Measurements from ENCODE around the gene CLNK. TPM values are rescaled to one million over a fixed set of nuclear protein-coding genes. Genes with fewer than 3 reads are reported as not detected.

The CLNK gene
- total RNA-seq, 1 experiment from 2014 or later: not detected

DNA sequence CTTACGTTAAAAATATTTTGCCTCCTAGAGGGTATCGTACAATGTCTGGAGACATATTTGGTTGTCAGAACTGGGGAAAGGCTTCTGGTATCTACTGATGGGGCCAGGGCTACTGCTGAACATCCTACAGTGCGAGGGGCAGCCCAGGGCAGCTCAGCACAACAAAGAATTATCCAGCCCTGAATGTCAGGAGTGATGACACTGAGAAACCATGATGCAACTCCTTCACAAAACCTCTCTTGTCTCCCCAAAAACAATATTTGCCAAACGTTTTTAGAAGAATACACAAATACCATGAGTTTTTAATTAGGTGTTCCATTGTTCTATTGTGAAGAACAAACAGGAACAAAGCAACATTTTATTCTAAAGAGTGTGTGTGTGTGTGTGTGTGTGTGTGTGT is 43.4 kb upstream of the CLNK start:
- Mint-ChIP-seq H3K4me3 (no peak overlapping the region), H3K9me3 (no peaks in the 10 kb centered on the region), H3K27ac (no peak overlapping the region), H3K36me3 (ENCODE audit: insufficient read depth in 1 of 3, low read depth in 3 of 3) (no peaks in the 10 kb centered on the region), H3K4me1 (peaks cover 14 to 16% of the 10 kb centered on the region in 2 experiments), H3K27me3 (ENCODE audit: low read depth) (no peaks in the 10 kb centered on the region)
- Histone ChIP-seq H2BK20ac (ENCODE audit: low read depth, low read length, poor library complexity, severe bottlenecking) (no peak overlapping the region), H3K23me2 (ENCODE audit: insufficient read length, low read depth, low read length, poor library complexity, severe bottlenecking) (no peaks in the 10 kb centered on the region), H4K20me1 (ENCODE audit: control insufficient read depth, insufficient read depth, insufficient read length) (no peaks in the 10 kb centered on the region), H2AK5ac (ENCODE audit: insufficient read length, low read length) (no peak overlapping the region), H3K56ac (ENCODE audit: insufficient read length, low read depth, low read length) (no peak overlapping the region), H3K4me1 (ENCODE audit: insufficient read depth, low read length) (no peaks in the 10 kb centered on the region), H3T11ph (ENCODE audit: low read length) (no peak overlapping the region), H3K27me3 (ENCODE audit: insufficient read depth, low read length) (no peaks in the 10 kb centered on the region), H3K27ac (ENCODE audit: insufficient read length, low read depth, low read length) (no peak overlapping the region), H3K18ac (ENCODE audit: insufficient read length, low read depth, low read length) (no peak overlapping the region), H2BK120ac (ENCODE audit: low read depth, low read length, poor library complexity, severe bottlenecking) (no peak overlapping the region), H3K79me2 (ENCODE audit: insufficient read depth, low read length) (no peaks in the 10 kb centered on the region), H2BK15ac (ENCODE audit: low read depth, low read length) (no peak overlapping the region), H2BK5ac (ENCODE audit: insufficient read length, low read length) (no peak overlapping the region), H3K4ac (ENCODE audit: low read depth, low read length) (no peak overlapping the region), H3K23ac (ENCODE audit: insufficient read length, low read depth, low read length) (no peak overlapping the region), H2AFZ (ENCODE audit: low read length) (no peak overlapping the region), H4K8ac (replicated peaks; ENCODE audit: insufficient read length, low read depth, low read length) (no peak overlapping the region), H3K9ac (ENCODE audit: extremely low read depth, insufficient read length, low read length) (no peak overlapping the region), H2BK12ac (ENCODE audit: insufficient read length, low read depth, low read length) (no peak overlapping the region), H3K14ac (ENCODE audit: insufficient read depth, low read length) (no peak overlapping the region), H3K4me2 (ENCODE audit: insufficient read depth, insufficient read length, low read length) (no peak overlapping the region), H4K5ac (ENCODE audit: insufficient read length, low read depth, low read length) (no peak overlapping the region), H3K9me3 (ENCODE audit: control insufficient read depth, low read depth, low read length) (no peaks in the 10 kb centered on the region), H3K79me1 (ENCODE audit: insufficient read depth, low read depth, low read length, poor library complexity, severe bottlenecking) (no peaks in the 10 kb centered on the region), H4K91ac (ENCODE audit: insufficient read length, low read depth, low read length) (no peak overlapping the region)
- WGBS (ENCODE audit: extremely low coverage, insufficient read length, low lambda C conversion rate): no CpG with 5 or more reads among the region's 4 CpGs
- TF ChIP-seq, protein P1, sequence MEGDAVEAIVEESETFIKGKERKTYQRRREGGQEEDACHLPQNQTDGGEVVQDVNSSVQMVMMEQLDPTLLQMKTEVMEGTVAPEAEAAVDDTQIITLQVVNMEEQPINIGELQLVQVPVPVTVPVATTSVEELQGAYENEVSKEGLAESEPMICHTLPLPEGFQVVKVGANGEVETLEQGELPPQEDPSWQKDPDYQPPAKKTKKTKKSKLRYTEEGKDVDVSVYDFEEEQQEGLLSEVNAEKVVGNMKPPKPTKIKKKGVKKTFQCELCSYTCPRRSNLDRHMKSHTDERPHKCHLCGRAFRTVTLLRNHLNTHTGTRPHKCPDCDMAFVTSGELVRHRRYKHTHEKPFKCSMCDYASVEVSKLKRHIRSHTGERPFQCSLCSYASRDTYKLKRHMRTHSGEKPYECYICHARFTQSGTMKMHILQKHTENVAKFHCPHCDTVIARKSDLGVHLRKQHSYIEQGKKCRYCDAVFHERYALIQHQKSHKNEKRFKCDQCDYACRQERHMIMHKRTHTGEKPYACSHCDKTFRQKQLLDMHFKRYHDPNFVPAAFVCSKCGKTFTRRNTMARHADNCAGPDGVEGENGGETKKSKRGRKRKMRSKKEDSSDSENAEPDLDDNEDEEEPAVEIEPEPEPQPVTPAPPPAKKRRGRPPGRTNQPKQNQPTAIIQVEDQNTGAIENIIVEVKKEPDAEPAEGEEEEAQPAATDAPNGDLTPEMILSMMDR (conservative IDR thresholded peaks at IDR 0.05): no peak
- no peak for DNase-seq

Measured in H9 (cell line).